Gastrocnemius medialis (tissue), 4 donors: ENCODE results near the gene DPH7. TPM values are rescaled to one million over a fixed set of nuclear protein-coding genes. Genes with fewer than 3 reads are reported as not detected.
"Not testable (repeated sequence)": the region's sequence is repeated elsewhere in the genome, so short reads cannot be mapped to it uniquely, and the experiment has no call there.

Source experiments
- ATAC-seq, 2 donors: fragments of 150-250 bp; one replicate each; pipeline ENCODE4 v1.9.1; 2016
- DNase-seq, 2 donors: peaks; one replicate each; pipeline ENCODE4 v3.0.0-alpha.2; 2019
- H3K27ac ChIP-seq, 4 donors: fragments of 200-600 bp; sonication (generic); 1 replicate in 1 of 4; 2 replicates in 3 of 4; pipeline ENCODE4 v1.5.1; 2016 to 2018; ENCODE audit warnings: mild to moderate bottlenecking in 2 of 4, moderate library complexity in 1 of 4
- H3K27me3 ChIP-seq, 3 donors: fragments of 200-600 bp; sonication (generic) in 2 of 3; 1 replicate in 1 of 3; 2 replicates in 2 of 3; pipeline versions ENCODE4 v1.5.1 to v1.6.0; 2016 to 2019; ENCODE audit warnings: mild to moderate bottlenecking in 1 of 3, moderate library complexity in 1 of 3
- H3K36me3 ChIP-seq, 2 donors: fragments of 200-600 bp; sonication (generic) in 1 of 2; one replicate each; pipeline ENCODE4 v1.5.1; 2017 to 2018
- H3K4me1 ChIP-seq, 2 donors: fragments of 200-600 bp; sonication (generic) in 1 of 2; one replicate each; pipeline ENCODE4 v1.5.1; 2016 to 2017; ENCODE audit warnings: mild to moderate bottlenecking in 2 of 2
- H3K4me3 ChIP-seq, 4 donors: fragments of 200-600 bp; sonication (generic) in 3 of 4; 1 replicate in 1 of 4; 2 replicates in 3 of 4; pipeline ENCODE4 v1.5.1; 2016 to 2019; ENCODE audit warnings: mild to moderate bottlenecking in 2 of 4
- H3K9me3 ChIP-seq, 3 donors: fragments of 200-600 bp; sonication (generic) in 2 of 3; 1 replicate in 1 of 3; 2 replicates in 2 of 3; pipeline ENCODE4 v1.5.1; 2016 to 2019
- CTCF ChIP-seq, 5 experiments: fragments of 450-650 bp in 3 of 5; fragments of 200-600 bp in 2 of 5; sonication (generic) in 2 of 5; IDR thresholded peaks in 4 of 5; conservative IDR thresholded peaks in 1 of 5; 1 replicate in 4 of 5; 2 replicates in 1 of 5; pipeline ENCODE4 v1.5.1; 2016 to 2019; ENCODE audit warnings: antibody characterized with exemption in 5 of 5, mild to moderate bottlenecking in 3 of 5, moderate library complexity in 3 of 5
- POLR2A ChIP-seq, 2 donors: fragments of 450-650 bp; IDR thresholded peaks; one replicate each; pipeline ENCODE4 v1.6.1; 2017; ENCODE audit warnings: antibody characterized with exemption in 2 of 2, mild to moderate bottlenecking in 2 of 2, moderate library complexity in 2 of 2
- in situ Hi-C, 4 donors: fragments of 200-750 bp; cut with MboI; loops; one replicate each; pipeline versions ENCODE4 v1.15.0 to v1.8.0; 2017; ENCODE audit warnings: low sequenced_read_pairs in 4 of 4
- intact Hi-C: fragments of 100-400 bp; cut with DNase I; formaldehyde crosslinking; loops from one replicate; pipeline ENCODE4 v1.15.1; 2023; ENCODE audit warnings: low total_unique reads
- total RNA-seq, 4 donors: library from RNA; depleted of rRNA; stranded (reverse); fragments of >200 nt; gene quantifications; one replicate each; pipeline versions ENCODE4 v1.1.0 to v1.2.3, GENCODE V29; 2016

The DPH7 gene
- total RNA-seq, 4 donors from 2014 or later: 10.0 to 25.2 (median 13.6) TPM

GRCh38 chr9:137542486-137542885 lies 36.2 kb downstream of the DPH7 start:
- TF ChIP-seq POLR2A (IDR thresholded peaks at IDR 0.05) (no peak), CTCF (IDR thresholded peaks at IDR 0.05 in 4 of 5, conservative IDR thresholded peaks at IDR 0.05 in 1 of 5) (no peak)
- no peaks in the 10 kb centered on the region for H3K9me3 ChIP-seq
- H3K4me1 ChIP-seq: peaks cover 7 to 20% of the 10 kb centered on the region in 2 donors
- no peak overlapping the region for H3K27ac ChIP-seq
- H3K36me3 ChIP-seq: peaks cover 0 to 53% of the 10 kb centered on the region in 2 donors
- in situ Hi-C loops: no loop called here
- no peak for ATAC-seq
- no peak for DNase-seq
- no peaks in the 10 kb centered on the region for H3K27me3 ChIP-seq
- H3K4me3 ChIP-seq: no peak overlapping the region
- intact Hi-C loops: no loop called here

DNA sequence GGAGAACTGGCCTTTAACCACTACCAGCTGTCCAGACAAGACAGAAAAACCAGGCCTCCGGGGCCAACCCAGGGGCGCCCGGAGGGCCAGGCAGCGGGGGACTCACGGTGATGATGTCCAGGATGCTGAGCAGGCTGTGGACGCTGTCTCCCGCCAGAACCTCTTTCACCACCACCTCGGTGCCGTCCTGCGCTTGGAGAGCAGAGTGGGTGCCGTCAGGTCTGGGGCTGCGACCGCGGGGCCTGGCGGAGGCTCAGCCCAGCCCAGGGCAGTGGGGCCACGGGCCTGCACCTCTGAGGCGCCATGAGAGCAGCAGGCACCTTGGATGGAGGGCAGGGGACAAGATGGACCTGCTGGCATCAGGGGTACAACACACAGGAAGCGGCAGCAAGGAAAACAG lies 38.2 kb downstream of the DPH7 start:
- Histone ChIP-seq H3K27me3 (no peaks in the 10 kb centered on the region), H3K4me3 (no peak overlapping the region), H3K9me3 (no peaks in the 10 kb centered on the region), H3K27ac (no peak overlapping the region), H3K36me3 (peaks cover 0 to 54% of the 10 kb centered on the region in 2 donors), H3K4me1 (peaks cover 0 to 5% of the 10 kb centered on the region in 2 donors)
- in situ Hi-C loops (no loop called here), intact Hi-C loops (no loop called here)
- TF ChIP-seq CTCF (IDR thresholded peaks at IDR 0.05 in 4 of 5, conservative IDR thresholded peaks at IDR 0.05 in 1 of 5) (no peak), POLR2A (IDR thresholded peaks at IDR 0.05) (no peak)
- no peak for ATAC-seq
- DNase-seq: no peak

DNA sequence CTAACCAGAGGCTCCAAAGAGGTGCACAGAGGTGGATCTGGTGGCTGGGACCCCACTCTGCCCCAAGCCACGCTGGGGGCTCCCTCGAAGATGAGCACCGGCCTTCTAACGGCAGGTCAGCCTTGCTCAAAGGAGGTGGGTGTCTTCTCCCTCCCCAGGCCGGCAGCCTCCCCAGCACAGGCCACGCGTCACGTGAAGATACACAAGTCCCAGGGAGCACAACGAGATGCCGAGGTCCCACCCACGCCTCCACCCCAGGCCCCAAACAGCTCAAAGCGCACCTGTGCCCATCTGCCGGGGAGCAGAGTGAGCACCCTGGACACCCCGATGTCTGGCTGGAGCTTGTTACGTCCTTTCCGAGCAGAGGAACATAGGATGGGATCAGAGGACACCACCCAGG lies 40.7 kb downstream of the DPH7 start:
- ATAC-seq: no peak
- peaks cover 0 to 52% of the 10 kb centered on the region in 2 donors for H3K36me3 ChIP-seq

DNA sequence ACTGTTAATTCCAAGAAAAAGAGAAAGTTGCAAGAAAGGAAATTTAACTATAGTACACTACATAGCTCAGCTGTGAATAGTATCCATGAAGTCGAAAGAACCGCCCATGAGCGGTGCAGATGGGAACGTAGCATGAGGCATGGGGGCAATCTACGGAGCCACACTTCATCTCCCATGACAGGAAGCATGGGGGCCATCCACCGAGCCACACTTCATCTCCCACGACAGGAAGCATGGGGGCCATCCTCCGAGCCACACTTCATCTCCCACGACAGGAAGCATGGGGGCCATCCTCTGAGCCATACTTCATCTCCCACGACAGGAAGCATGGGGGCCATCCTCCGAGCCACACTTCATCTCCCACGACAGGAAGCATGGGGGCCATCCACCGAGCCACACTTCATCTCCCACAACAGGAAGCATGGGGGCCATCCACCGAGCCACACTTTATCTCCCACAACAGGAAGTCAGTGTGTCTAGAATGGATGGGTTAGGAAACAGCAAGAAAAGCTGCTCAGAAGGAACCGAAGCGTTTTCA lies 42.1 kb downstream of the DPH7 start:
- DNase-seq, H3K4me1 ChIP-seq, H3K27ac ChIP-seq, H3K27me3 ChIP-seq, H3K9me3 ChIP-seq, in situ Hi-C loops, H3K4me3 ChIP-seq, ATAC-seq, intact Hi-C loops: not testable (repeated sequence)
- H3K36me3 ChIP-seq: peaks cover 0 to 41% of the 10 kb centered on the region in 2 donors

More for the DNA sequence above, 40.7 kb downstream of the DPH7 start:
- no peaks in the 10 kb centered on the region for H3K9me3 ChIP-seq
- no peak for DNase-seq
- no peak for TF ChIP-seq CTCF (IDR thresholded peaks at IDR 0.05 in 4 of 5, conservative IDR thresholded peaks at IDR 0.05 in 1 of 5)
- TF ChIP-seq POLR2A (IDR thresholded peaks at IDR 0.05): no peak
- H3K27ac ChIP-seq: no peak overlapping the region
- no peak overlapping the region for H3K4me3 ChIP-seq
- no peaks in the 10 kb centered on the region for H3K27me3 ChIP-seq
- H3K4me1 ChIP-seq: peaks cover 7% of the 10 kb centered on the region in 2 donors
- in situ Hi-C loops (no loop called here), intact Hi-C loops (no loop called here)

DNA sequence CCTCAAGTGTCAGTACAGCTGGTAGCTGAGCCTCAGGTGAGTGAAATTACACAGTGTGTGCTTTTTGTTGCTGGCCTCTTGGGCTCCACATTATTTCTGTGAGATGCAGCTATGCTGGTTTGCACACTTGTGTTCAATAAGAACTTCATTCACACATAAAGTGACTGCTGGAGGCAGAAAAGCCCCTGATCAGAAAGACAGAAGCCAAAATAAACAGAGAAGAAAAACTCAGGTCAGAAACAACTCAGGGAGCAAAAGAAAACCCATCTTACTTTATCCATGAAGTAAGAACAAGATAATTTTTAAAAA lies 43.7 kb downstream of the DPH7 start:
- DNase-seq: no peak
- intact Hi-C loops (no loop called here), in situ Hi-C loops (no loop called here)

More for the DNA sequence above, 43.7 kb downstream of the DPH7 start:
- peak overlapping the region in 1 of 4 donors; percentile 28 for H3K27ac ChIP-seq
- H3K36me3 ChIP-seq: peaks cover 0 to 27% of the 10 kb centered on the region in 2 donors
- H3K4me1 ChIP-seq: peaks cover 7 to 10% of the 10 kb centered on the region in 2 donors
- no peaks in the 10 kb centered on the region for H3K9me3 ChIP-seq
- no peak overlapping the region for H3K4me3 ChIP-seq
- ATAC-seq: no peak
- TF ChIP-seq POLR2A (IDR thresholded peaks at IDR 0.05) (no peak), CTCF (IDR thresholded peaks at IDR 0.05 in 4 of 5, conservative IDR thresholded peaks at IDR 0.05 in 1 of 5) (no peak)
- H3K27me3 ChIP-seq: no peaks in the 10 kb centered on the region
